GM18499 (cell line): ENCODE data around the gene KDM2B.

Experiments
- ATAC-seq: cut with Tn5 transposase; IDR thresholded peaks from one replicate; pipeline ENCODE4 v1.9.1; 2021; ENCODE audit warnings: moderate number of reproducible peaks; ENCODE audit not compliant: insufficient read depth, unreplicated experiment

The KDM2B gene

GRCh38 chr12:121533394-121534090, 47.3 kb downstream of the KDM2B start:
- no peak for ATAC-seq

GRCh38 chr12:121532503-121533393, 48.1 kb downstream of the KDM2B start:
- no peak for ATAC-seq

- ATAC-seq: no peak
Observed at GRCh38 chr12:121531356-121531750, 49.5 kb downstream of the KDM2B start.

- no peak for ATAC-seq
Observed at GRCh38 chr12:121530600-121531355, 50.0 kb downstream of the KDM2B start.

- ATAC-seq: no peak
Observed at GRCh38 chr12:121529184-121529583, 51.6 kb downstream of the KDM2B start.

GRCh38 chr12:121525411-121525810, 55.4 kb downstream of the KDM2B start:
- no peak for ATAC-seq

- ATAC-seq: no peak
Observed at GRCh38 chr12:121524196-121524916, 56.5 kb downstream of the KDM2B start.

GRCh38 chr12:121523741-121524140, 57.1 kb downstream of the KDM2B start:
- no peak for ATAC-seq

- no peak for ATAC-seq
Observed at GRCh38 chr12:121522971-121523370, 57.9 kb downstream of the KDM2B start.

- ATAC-seq: no peak
Observed at GRCh38 chr12:121520586-121521086, 60.2 kb downstream of the KDM2B start.

GRCh38 chr12:121520119-121520518, 60.7 kb downstream of the KDM2B start:
- no peak for ATAC-seq

- ATAC-seq: no peak
Observed at GRCh38 chr12:121519227-121519626, 61.6 kb downstream of the KDM2B start.

- ATAC-seq: no peak
Observed at GRCh38 chr12:121518656-121519055, 62.2 kb downstream of the KDM2B start.

- ATAC-seq: no peak
Observed at GRCh38 chr12:121516437-121517011, 64.3 kb downstream of the KDM2B start.

GRCh38 chr12:121515615-121516014, 65.2 kb downstream of the KDM2B start:
- ATAC-seq: no peak

GRCh38 chr12:121514184-121514742, 66.6 kb downstream of the KDM2B start:
- peak; percentile 35 for ATAC-seq

GRCh38 chr12:121513464-121514183, 67.2 kb downstream of the KDM2B start:
- ATAC-seq: peak; percentile 37

- no peak for ATAC-seq
Observed at GRCh38 chr12:121512561-121512960, 68.3 kb downstream of the KDM2B start.

- ATAC-seq: no peak
Observed at GRCh38 chr12:121511916-121512315, 68.9 kb downstream of the KDM2B start.
